Activated B cell treated with CpG ODN at 0.5 μM for 24 hours (primary cell): ENCODE measurements around the gene WNK2. TPM values are rescaled to one million over a fixed set of nuclear protein-coding genes. Genes with fewer than 3 reads are reported as not detected.

ENCODE experiments used
- ATAC-seq: fragments of 200-7000 bp; cut with Tn5 transposase; one replicate; pipeline ENCODE4 v1.10.0; 2021; ENCODE audit warnings: low read depth, mild to moderate bottlenecking, moderate library complexity
- CTCF ChIA-PET: fragments of 350-600 bp; sonication (Branson Sonifier 250); formaldehyde crosslinking; loops from one replicate; lab custom pipeline; 2021; ENCODE audit warnings: antibody characterized with exemption; lab: Charles Lee
- POLR2A ChIA-PET: fragments of 350-600 bp; sonication (Branson Sonifier 250); formaldehyde crosslinking; loops from one replicate; lab custom pipeline; 2021; ENCODE audit warnings: antibody characterized with exemption; lab: Charles Lee
- DNase-seq: peaks from one replicate; pipeline ENCODE4 v3.0.0; 2022
- H3K27ac Mint-ChIP-seq: one replicate; pipeline ENCODE4 v1.8.0; 2020; ENCODE audit warnings: mixed read lengths
- H3K27me3 Mint-ChIP-seq: one replicate; pipeline ENCODE4 v1.8.0; 2021; ENCODE audit warnings: mixed read lengths
- H3K36me3 Mint-ChIP-seq: one replicate; pipeline ENCODE4 v1.8.0; 2021; ENCODE audit warnings: low read depth, mixed read lengths
- H3K4me1 Mint-ChIP-seq: one replicate; pipeline ENCODE4 v1.8.0; 2021; ENCODE audit warnings: mixed read lengths
- H3K4me3 Mint-ChIP-seq: one replicate; pipeline ENCODE4 v1.8.0; 2020; ENCODE audit warnings: mild to moderate bottlenecking, mixed read lengths
- H3K9me3 Mint-ChIP-seq: one replicate; pipeline ENCODE4 v1.8.0; 2020; ENCODE audit warnings: mixed read lengths
- CTCF ChIP-seq: fragments of 200-600 bp; IDR thresholded peaks from one replicate; pipeline ENCODE4 v1.8.0; 2022; ENCODE audit warnings: antibody characterized with exemption, mild to moderate bottlenecking
- intact Hi-C: fragments of 100-400 bp; cut with micrococcal nuclease; formaldehyde crosslinking; loops from one replicate; pipeline ENCODE4 v1.15.1; 2024
- total RNA-seq: library from RNA; stranded (reverse); gene quantifications from 2 replicates; pipeline ENCODE4 v1.2.3, GENCODE V29; 2022

WNK2 gene
- total RNA-seq, 1 donor from 2014 or later, result 0.24 TPM

- Mint-ChIP-seq H3K27ac (no peak overlapping the region), H3K4me3 (no peak overlapping the region), H3K4me1 (no peaks in the 10 kb centered on the region), H3K36me3 (no peaks in the 10 kb centered on the region), H3K27me3 (no peaks in the 10 kb centered on the region), H3K9me3 (no peaks in the 10 kb centered on the region)
- TF ChIP-seq CTCF, result no peak
- ATAC-seq (no peak), DNase-seq (no peak)
- CTCF ChIA-PET, result no interaction called here
- POLR2A ChIA-PET, result no interaction called here
- intact Hi-C loops, result no loop called here
Measured at GRCh38 chr9:93245437-93245970, 61.6 kb downstream of the WNK2 start.

GRCh38 chr9:93246111-93246510 lies 62.2 kb downstream of the WNK2 start:
- Mint-ChIP-seq H3K36me3 (no peaks in the 10 kb centered on the region), H3K9me3 (no peaks in the 10 kb centered on the region), H3K4me1 (no peaks in the 10 kb centered on the region), H3K27ac (no peak overlapping the region), H3K4me3 (no peak overlapping the region), H3K27me3 (no peaks in the 10 kb centered on the region)
- intact Hi-C loops, result no loop called here
- CTCF ChIA-PET, result no interaction called here
- no peak for TF ChIP-seq CTCF
- POLR2A ChIA-PET, result no interaction called here
- ATAC-seq (no peak), DNase-seq (no peak)

- CTCF ChIA-PET, result no interaction called here
- H3K4me3 Mint-ChIP-seq, result no peak overlapping the region
Measured at GRCh38 chr9:93246526-93246925, 62.6 kb downstream of the WNK2 start.

GRCh38 chr9:93247099-93247865 lies 63.3 kb downstream of the WNK2 start:
- POLR2A ChIA-PET, result no interaction called here
- Mint-ChIP-seq H3K4me3 (no peak overlapping the region), H3K9me3 (no peaks in the 10 kb centered on the region), H3K27ac (no peak overlapping the region), H3K27me3 (no peaks in the 10 kb centered on the region), H3K36me3 (no peaks in the 10 kb centered on the region), H3K4me1 (no peaks in the 10 kb centered on the region)
- CTCF ChIA-PET, result no interaction called here
- intact Hi-C loops, result no loop called here
- ATAC-seq (no peak), DNase-seq (no peak)
- TF ChIP-seq CTCF, result no peak

More at GRCh38 chr9:93246526-93246925, 62.6 kb downstream of the WNK2 start:
- ATAC-seq, result no peak
- Mint-ChIP-seq H3K36me3 (no peaks in the 10 kb centered on the region), H3K9me3 (no peaks in the 10 kb centered on the region), H3K27ac (no peak overlapping the region), H3K4me1 (no peaks in the 10 kb centered on the region), H3K27me3 (no peaks in the 10 kb centered on the region)
- TF ChIP-seq CTCF, result no peak
- intact Hi-C loops, result no loop called here
- no peak for DNase-seq
- POLR2A ChIA-PET, result no interaction called here

GRCh38 chr9:93247892-93248291 lies 64.0 kb downstream of the WNK2 start:
- Mint-ChIP-seq H3K4me3 (no peak overlapping the region), H3K27me3 (no peaks in the 10 kb centered on the region), H3K27ac (no peak overlapping the region), H3K4me1 (no peaks in the 10 kb centered on the region), H3K36me3 (no peaks in the 10 kb centered on the region), H3K9me3 (no peaks in the 10 kb centered on the region)
- TF ChIP-seq CTCF, result no peak
- no peak for ATAC-seq
- POLR2A ChIA-PET, result no interaction called here
- intact Hi-C loops, result no loop called here
- no peak for DNase-seq
- CTCF ChIA-PET, result no interaction called here
